Naive thymus-derived CD4-positive, alpha-beta T cell (primary cell): ENCODE results near the gene MAK. TPM values are rescaled to one million over a fixed set of nuclear protein-coding genes. Genes with fewer than 3 reads are reported as not detected.
"Not testable (repeated sequence)": the region's sequence is repeated elsewhere in the genome, so short reads cannot be mapped to it uniquely, and the experiment has no call there.

Experiments used
- ATAC-seq: fragments of 150-1000 bp; cut with Tn5 transposase; 2 replicates; pipeline ENCODE4 v1.10.0; 2021; ENCODE audit warnings: mild to moderate bottlenecking, moderate library complexity
- CTCF ChIA-PET: fragments of 350-600 bp; sonication (Branson Sonifier 250); formaldehyde crosslinking; loops from one replicate; lab custom pipeline; 2021; ENCODE audit warnings: antibody characterized with exemption; lab: Charles Lee
- POLR2A ChIA-PET: fragments of 350-600 bp; sonication (Branson Sonifier 250); formaldehyde crosslinking; loops from one replicate; lab custom pipeline; 2021; ENCODE audit warnings: antibody characterized with exemption, inconsistent platforms; lab: Charles Lee
- DNase-seq, 9 donors: peaks; one replicate each; pipeline versions ENCODE4 v3.0.0 to v3.0.0-alpha.2; 2020 to 2022; ENCODE audit warnings: mixed read lengths in 1 of 9
- H3K27ac ChIP-seq: one replicate; pipeline ENCODE4 v1.7.0; 2013; ENCODE audit warnings: mild to moderate bottlenecking, low read depth, low read length, moderate library complexity
- H3K27me3 ChIP-seq, 2 donors: one replicate each; pipeline ENCODE4 v1.7.0; 2013; ENCODE audit warnings: low read length in 2 of 2, mild to moderate bottlenecking in 2 of 2, moderate library complexity in 2 of 2; ENCODE audit not compliant: control insufficient read depth in 2 of 2, insufficient read depth in 2 of 2
- H3K36me3 ChIP-seq, 3 experiments: 1 replicate in 2 of 3; 2 replicates in 1 of 3; pipeline ENCODE4 v1.7.0; 2013; ENCODE audit warnings: low read length in 3 of 3, mild to moderate bottlenecking in 3 of 3, moderate library complexity in 1 of 3; ENCODE audit not compliant: insufficient read depth in 3 of 3, control insufficient read depth in 2 of 3
- H3K4me1 ChIP-seq, 2 donors: one replicate each; pipeline ENCODE4 v1.7.0; 2013; ENCODE audit warnings: low read length in 2 of 2, mild to moderate bottlenecking in 2 of 2, moderate library complexity in 1 of 2; ENCODE audit not compliant: control insufficient read depth in 2 of 2, insufficient read depth in 2 of 2
- H3K4me3 ChIP-seq: 2 replicates; pipeline ENCODE4 v1.7.0; 2013; ENCODE audit warnings: mild to moderate bottlenecking, low read length
- H3K9me3 ChIP-seq, 3 experiments: 1 replicate in 2 of 3; 2 replicates in 1 of 3; pipeline ENCODE4 v1.7.0; 2013; ENCODE audit warnings: low read length in 3 of 3; ENCODE audit not compliant: control insufficient read depth in 2 of 3
- H3K27ac Mint-ChIP-seq, 9 donors: one replicate each; pipeline ENCODE4 v1.8.0; 2020 to 2022; ENCODE audit warnings: mixed read lengths in 9 of 9, mild to moderate bottlenecking in 8 of 9, moderate library complexity in 5 of 9, inconsistent platforms in 2 of 9
- H3K27me3 Mint-ChIP-seq, 5 donors: one replicate each; pipeline ENCODE4 v1.8.0; 2021 to 2022; ENCODE audit warnings: mixed read lengths in 5 of 5, mild to moderate bottlenecking in 1 of 5
- H3K36me3 Mint-ChIP-seq, 5 donors: one replicate each; pipeline ENCODE4 v1.8.0; 2020 to 2022; ENCODE audit warnings: mixed read lengths in 5 of 5, mild to moderate bottlenecking in 3 of 5, inconsistent platforms in 1 of 5
- H3K4me1 Mint-ChIP-seq, 7 donors: one replicate each; pipeline ENCODE4 v1.8.0; 2020 to 2022; ENCODE audit warnings: mixed read lengths in 7 of 7, mild to moderate bottlenecking in 3 of 7, inconsistent platforms in 1 of 7
- H3K4me3 Mint-ChIP-seq, 10 donors: one replicate each; pipeline ENCODE4 v1.8.0; 2020 to 2022; ENCODE audit warnings: mild to moderate bottlenecking in 10 of 10, mixed read lengths in 10 of 10, moderate library complexity in 6 of 10, inconsistent platforms in 2 of 10
- H3K9me3 Mint-ChIP-seq, 11 donors: one replicate each; pipeline ENCODE4 v1.8.0; 2020 to 2022; ENCODE audit warnings: mixed read lengths in 11 of 11, mild to moderate bottlenecking in 4 of 11, inconsistent platforms in 1 of 11, moderate library complexity in 1 of 11
- intact Hi-C, 2 donors: fragments of 100-400 bp; cut with micrococcal nuclease; formaldehyde crosslinking; loops; one replicate each; pipeline ENCODE4 v1.15.1; 2023
- polyA plus RNA-seq, 2 donors: library from polyadenylated mRNA; unstranded; fragments of 300-500 nt; fragmentation: Illumina TruSeq; gene quantifications; one replicate each; pipeline ENCODE4 v1.2.3, GENCODE V29; 2021
- total RNA-seq, 6 experiments: library from RNA in 5 of 6; stranded (reverse) in 5 of 6; gene quantifications; 1 replicate in 5 of 6; 2 replicates in 1 of 6; pipeline ENCODE4 v1.2.3 and lab custom pipeline; 2021 to 2026

The MAK gene
- total and polyA plus RNA-seq, 7 experiments from 2014 or later: 0.07 to 0.42 (median 0.34) TPM; not detected in 4

- Histone ChIP-seq H3K27me3 (no peaks in the 10 kb centered on the region), H3K27ac (peak overlapping the region; percentile 76), H3K4me1 (peaks cover 14 to 15% of the 10 kb centered on the region in 2 donors), H3K36me3 (peaks cover 0 to 9% (median 0%) of the 10 kb centered on the region in 3 experiments), H3K9me3 (peaks cover 0 to 3% (median 0%) of the 10 kb centered on the region in 3 experiments), H3K4me3 (peak overlapping the region; percentile 82)
- H3K9me3 Mint-ChIP-seq: peaks cover 0 to 11% (median 0%) of the 10 kb centered on the region in 11 donors
- H3K36me3 Mint-ChIP-seq: peaks cover 0 to 21% (median 5%) of the 10 kb centered on the region in 5 donors
- peak overlapping the region; percentile 89 to 97 (median 94) for H3K27ac Mint-ChIP-seq
- intact Hi-C loops: loop anchor here (1.0 to 10.0 kb wide), 3 partner anchors 68 to 318 kb away; no protein-coding TSS in a partner anchor
- H3K27me3 Mint-ChIP-seq: no peaks in the 10 kb centered on the region
- peaks cover 24 to 59% (median 53%) of the 10 kb centered on the region in 7 donors for H3K4me1 Mint-ChIP-seq
- DNase-seq (peak in 2 of 9 donors; percentile 3 to 15), ATAC-seq (no peak)
- H3K4me3 Mint-ChIP-seq: peak overlapping the region; percentile 91 to 98 (median 96)
- ChIA-PET CTCF (interaction anchor here (0.8 kb wide), 1 partner anchor 37 kb away, joined by 3 read pairs; no protein-coding TSS in a partner anchor), POLR2A (interaction anchor here (0.8 to 6.4 kb wide), 4 partner anchors 10 to 27 kb away, joined by 3 to 72 read pairs (median 24); partner anchors contain the start of genes C6orf52, PAK1IP1 and TMEM14B)
These were observed 115.8 kb downstream of the MAK start for GRCh38 chr6:10722570-10722819.

GRCh38 chr6:10721850-10722569, 116.3 kb downstream of the MAK start:
- H3K4me3 Mint-ChIP-seq: peak overlapping the region; percentile 91 to 98 (median 96)
- peaks cover 0 to 11% (median 0%) of the 10 kb centered on the region in 11 donors for H3K9me3 Mint-ChIP-seq
- peak in 1 of 9 donors; percentile 8 for DNase-seq
- H3K4me1 Mint-ChIP-seq: peaks cover 24 to 61% (median 50%) of the 10 kb centered on the region in 7 donors
- CTCF ChIA-PET: no interaction called here
- peak overlapping the region; percentile 89 to 97 (median 94) for H3K27ac Mint-ChIP-seq
- intact Hi-C loops: loop anchor here (1.0 to 10.0 kb wide), 3 partner anchors 67 to 318 kb away; no protein-coding TSS in a partner anchor
- Histone ChIP-seq H3K4me1 (peaks cover 14 to 15% of the 10 kb centered on the region in 2 donors), H3K36me3 (peaks cover 0 to 9% (median 0%) of the 10 kb centered on the region in 3 experiments), H3K27me3 (no peaks in the 10 kb centered on the region), H3K4me3 (peak overlapping the region; percentile 82), H3K27ac (peak overlapping the region; percentile 76), H3K9me3 (peaks cover 0 to 3% (median 0%) of the 10 kb centered on the region in 3 experiments)
- POLR2A ChIA-PET: interaction anchor here (0.7 to 6.4 kb wide), 8 partner anchors 10 to 193 kb away, joined by 3 to 72 read pairs (median 4); partner anchors contain the start of genes C6orf52, PAK1IP1 and TMEM14B
- ATAC-seq: no peak
- no peaks in the 10 kb centered on the region for H3K27me3 Mint-ChIP-seq
- peaks cover 0 to 20% (median 4%) of the 10 kb centered on the region in 5 donors for H3K36me3 Mint-ChIP-seq

DNA sequence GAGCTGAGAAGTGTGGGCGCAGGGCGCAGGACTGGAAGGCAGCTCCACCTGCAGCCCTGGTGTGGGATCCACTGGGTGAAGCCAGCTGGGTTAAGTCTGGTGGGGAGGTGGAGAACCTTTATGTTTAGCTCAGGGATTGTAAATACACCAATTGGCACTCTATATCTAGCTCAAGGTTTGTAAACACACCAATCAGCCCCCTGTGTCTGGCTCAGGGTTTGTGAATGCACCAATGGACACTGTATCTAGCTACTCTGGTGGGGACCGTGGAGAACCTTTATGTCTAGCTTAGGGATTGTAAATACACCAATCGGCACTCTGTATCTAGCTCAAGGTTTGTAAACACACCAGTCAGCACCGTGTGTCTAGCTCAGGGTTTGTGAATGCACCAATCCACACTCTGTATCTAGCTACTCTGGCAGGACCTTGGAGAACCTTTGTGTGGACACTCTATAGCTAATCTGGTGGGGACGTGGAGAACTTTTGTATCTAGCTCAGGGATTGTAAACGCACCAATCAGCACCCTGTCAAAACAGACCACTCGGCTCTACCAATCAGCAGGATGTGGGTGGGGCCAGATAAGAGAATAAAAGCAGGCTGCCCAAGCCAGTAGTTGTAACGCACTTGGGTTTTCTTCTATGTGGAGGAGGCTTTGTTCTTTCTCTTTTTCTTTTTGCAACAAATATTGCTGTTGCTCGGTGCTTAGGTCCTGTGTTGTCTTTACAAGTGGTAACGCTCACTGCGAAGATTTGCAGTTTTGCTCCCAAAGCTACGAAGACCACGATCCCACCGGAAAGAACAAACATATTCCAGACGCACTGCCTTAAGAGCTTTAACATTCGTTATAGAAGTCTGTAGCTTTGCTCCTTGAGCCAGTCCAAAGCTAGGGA, 117.1 kb downstream of the MAK start:
- peak overlapping the region; percentile 91 to 98 (median 96) for H3K4me3 Mint-ChIP-seq
- peak in 4 of 9 donors; percentile 31 to 40 (median 38) for DNase-seq
- intact Hi-C loops: loop anchor here in 1 of 2 donors (10.0 kb wide), 1 partner anchor 316 kb away; no protein-coding TSS in a partner anchor

DNA sequence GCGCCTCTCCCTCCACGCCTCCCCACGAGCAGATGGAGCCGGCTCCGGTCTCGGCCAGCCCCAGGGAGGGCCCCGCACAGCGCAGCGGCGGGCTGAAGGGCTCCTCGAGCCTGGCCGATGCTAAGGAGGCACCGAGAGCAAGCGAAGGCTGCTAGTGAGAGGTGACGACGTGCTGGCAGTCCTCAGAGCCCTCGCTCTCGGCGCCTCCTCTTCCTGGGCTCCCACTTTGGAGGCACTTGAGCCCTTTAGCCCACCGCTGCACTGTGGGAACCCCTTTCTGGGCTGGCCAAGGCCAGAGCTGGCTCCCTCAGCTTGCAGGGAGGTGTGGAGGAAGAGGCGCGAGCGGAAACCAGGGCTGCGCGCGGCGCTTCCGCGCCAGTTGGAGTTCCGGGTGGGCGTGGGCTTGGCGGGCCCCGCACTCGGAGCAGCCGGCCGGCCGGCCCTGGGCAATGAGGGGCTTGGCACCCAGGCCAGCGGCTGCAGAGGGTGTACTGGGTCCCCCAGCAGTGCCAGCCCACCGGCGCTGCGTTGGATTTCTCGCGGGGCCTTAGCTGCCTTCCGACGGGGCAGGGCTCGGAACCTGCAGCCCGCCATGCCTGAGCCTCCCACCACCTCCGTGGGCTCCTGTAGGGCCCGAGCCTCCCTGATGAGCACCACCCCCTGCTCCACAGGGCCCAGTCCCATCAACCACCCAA, 117.9 kb downstream of the MAK start:
- Histone ChIP-seq H3K27ac (peak overlapping the region; percentile 73), H3K4me3 (peak overlapping the region; percentile 61), H3K36me3 (no peaks in the 10 kb centered on the region), H3K9me3 (peaks cover 0 to 3% (median 0%) of the 10 kb centered on the region in 3 experiments), H3K4me1 (peaks cover 10 to 14% of the 10 kb centered on the region in 2 donors), H3K27me3 (no peaks in the 10 kb centered on the region)
- peaks cover 0 to 11% (median 0%) of the 10 kb centered on the region in 11 donors for H3K9me3 Mint-ChIP-seq
- H3K4me3 Mint-ChIP-seq: peak overlapping the region; percentile 91 to 98 (median 96)
- ChIA-PET CTCF (interaction anchor here (0.6 to 1.1 kb wide), 2 partner anchors 8 to 10 kb away, joined by 3 read pairs; no protein-coding TSS in a partner anchor), POLR2A (interaction anchor here (0.6 to 6.4 kb wide), 8 partner anchors 10 to 191 kb away, joined by 3 to 72 read pairs (median 4); partner anchors contain the start of genes C6orf52, PAK1IP1 and TMEM14B)
- H3K36me3 Mint-ChIP-seq: peaks cover 0 to 19% (median 0%) of the 10 kb centered on the region in 5 donors
- no peaks in the 10 kb centered on the region for H3K27me3 Mint-ChIP-seq
- ATAC-seq: peak; percentile 58
- H3K27ac Mint-ChIP-seq: peak overlapping the region in 8 of 9 donors; percentile 87 to 97 (median 94)
- intact Hi-C loops: loop anchor here in 1 of 2 donors (10.0 kb wide), 1 partner anchor 316 kb away; no protein-coding TSS in a partner anchor
- DNase-seq: peak; percentile 39 to 69 (median 64)
- H3K4me1 Mint-ChIP-seq: peaks cover 17 to 61% (median 45%) of the 10 kb centered on the region in 7 donors

More for the DNA sequence above, 117.1 kb downstream of the MAK start:
- Mint-ChIP-seq H3K4me1 (peaks cover 23 to 65% (median 49%) of the 10 kb centered on the region in 7 donors), H3K9me3 (peaks cover 0 to 11% (median 0%) of the 10 kb centered on the region in 11 donors), H3K36me3 (peaks cover 0 to 22% (median 0%) of the 10 kb centered on the region in 5 donors), H3K27ac (peak overlapping the region; percentile 89 to 97 (median 94))
- Histone ChIP-seq H3K27ac (peak overlapping the region; percentile 73), H3K4me3 (peak overlapping the region; percentile 61), H3K4me1 (peaks cover 11 to 14% of the 10 kb centered on the region in 2 donors)
- not testable (repeated sequence) for H3K27me3 ChIP-seq, H3K9me3 ChIP-seq, ATAC-seq, H3K36me3 ChIP-seq, H3K27me3 Mint-ChIP-seq
- CTCF ChIA-PET: interaction anchor here (0.6 kb wide), 1 partner anchor 11 kb away, joined by 3 read pairs; no protein-coding TSS in a partner anchor
- POLR2A ChIA-PET: interaction anchor here (0.6 to 6.4 kb wide), 11 partner anchors 10 to 193 kb away, joined by 3 to 72 read pairs (median 4); partner anchors contain the start of genes C6orf52, PAK1IP1 and TMEM14B

DNA sequence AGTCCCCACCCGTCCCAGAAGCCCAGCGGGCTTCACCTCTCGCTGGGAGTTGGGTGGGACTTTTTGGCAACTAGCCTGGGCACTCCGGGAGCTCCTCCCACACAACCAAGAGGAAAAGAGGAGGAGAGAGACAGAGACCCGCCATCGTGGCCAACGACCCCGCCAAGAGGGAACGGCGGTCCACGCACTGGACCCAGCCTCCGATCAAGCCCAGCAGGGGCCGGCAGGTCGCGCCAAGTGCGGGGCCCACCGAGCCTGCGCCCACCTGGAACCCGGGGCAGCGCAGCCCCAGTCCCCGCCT, 118.4 kb downstream of the MAK start:
- intact Hi-C loops: loop anchor here (1.0 to 10.0 kb wide), 2 partner anchors 192 to 315 kb away; no protein-coding TSS in a partner anchor
- Mint-ChIP-seq H3K4me3 (peak overlapping the region; percentile 77 to 96 (median 90)), H3K27me3 (no peaks in the 10 kb centered on the region), H3K27ac (peak overlapping the region; percentile 38 to 97 (median 78)), H3K36me3 (peaks cover 0 to 19% (median 0%) of the 10 kb centered on the region in 5 donors), H3K4me1 (peaks cover 13 to 56% (median 41%) of the 10 kb centered on the region in 7 donors), H3K9me3 (peaks cover 0 to 11% (median 0%) of the 10 kb centered on the region in 11 donors)
- no peaks in the 10 kb centered on the region for H3K27me3 ChIP-seq
- peak overlapping the region; percentile 61 for H3K4me3 ChIP-seq
- H3K27ac ChIP-seq: peak overlapping the region; percentile 73
- ATAC-seq (no peak), DNase-seq (peak in 1 of 9 donors; percentile 12)
- no peaks in the 10 kb centered on the region for H3K36me3 ChIP-seq
- peaks cover 0 to 3% (median 0%) of the 10 kb centered on the region in 3 experiments for H3K9me3 ChIP-seq
- peaks cover 10 to 14% of the 10 kb centered on the region in 2 donors for H3K4me1 ChIP-seq
- CTCF ChIA-PET: interaction anchor here (1.1 kb wide), 1 partner anchor 9 kb away, joined by 3 read pairs; no protein-coding TSS in a partner anchor
- POLR2A ChIA-PET: interaction anchor here (1.1 to 6.4 kb wide), 4 partner anchors 10 to 191 kb away, joined by 3 to 72 read pairs (median 28); partner anchors contain the start of genes C6orf52, PAK1IP1 and TMEM14B
